GM19351 (cell line): ENCODE measurements around the gene MGRN1.
A peak's percentile ranks its signal among the peaks of the same experiment; 100 is the strongest.

Experiments used
- ATAC-seq: cut with Tn5 transposase; IDR thresholded peaks from one replicate; pipeline ENCODE4 v1.9.1; 2021; ENCODE audit warnings: mild to moderate bottlenecking, moderate library complexity; ENCODE audit not compliant: unreplicated experiment

MGRN1 gene

GRCh38 chr16:4603624-4604170 lies 20.9 kb upstream of the MGRN1 start:
- no peak for ATAC-seq

- no peak for ATAC-seq
These were observed 20.2 kb upstream of the MGRN1 start for GRCh38 chr16:4604401-4604800.

GRCh38 chr16:4606354-4606753 lies 18.3 kb upstream of the MGRN1 start:
- no peak for ATAC-seq

GRCh38 chr16:4607841-4608703 lies 16.6 kb upstream of the MGRN1 start:
- ATAC-seq = no peak

GRCh38 chr16:4608704-4608980 lies 16.0 kb upstream of the MGRN1 start:
- ATAC-seq = no peak

- ATAC-seq = no peak
These were observed 15.2 kb upstream of the MGRN1 start for GRCh38 chr16:4609200-4610010.

- ATAC-seq = no peak
These were observed 14.3 kb upstream of the MGRN1 start for GRCh38 chr16:4610011-4611005.

- ATAC-seq = no peak
These were observed 13.1 kb upstream of the MGRN1 start for GRCh38 chr16:4611337-4612021.

GRCh38 chr16:4612474-4612931 lies 12.1 kb upstream of the MGRN1 start:
- no peak for ATAC-seq

- ATAC-seq = no peak
These were observed 11.5 kb upstream of the MGRN1 start for GRCh38 chr16:4612977-4613635.

GRCh38 chr16:4613636-4614570 lies 10.7 kb upstream of the MGRN1 start:
- ATAC-seq = no peak

- peak; percentile 62 for ATAC-seq
These were observed 9.8 kb upstream of the MGRN1 start, which contains the start of gene UBALD1 for GRCh38 chr16:4614571-4615383. Gene UBALD1 (minus strand): TSS chr16:4614888. CDS start chr16:4614797, 91 bp downstream.

- no peak for ATAC-seq
These were observed 9.1 kb upstream of the MGRN1 start for GRCh38 chr16:4615384-4616046.

GRCh38 chr16:4616047-4616811 lies 8.4 kb upstream of the MGRN1 start:
- peak; percentile 71 for ATAC-seq

- ATAC-seq = no peak
These were observed 6.7 kb upstream of the MGRN1 start for GRCh38 chr16:4617880-4618279.
